Thoracic aorta (tissue), 2 donors: ENCODE measurements around the gene CTBP2. TPM values are rescaled to one million over a fixed set of nuclear protein-coding genes. Genes with fewer than 3 reads are reported as not detected.

Experiments used
- ATAC-seq: fragments of 150-250 bp; one replicate; pipeline ENCODE4 v1.8.0; 2017; ENCODE audit warnings: low read depth; ENCODE audit not compliant: insufficient number of reproducible peaks, low FRiP score
- DNase-seq: peaks from one replicate; pipeline ENCODE4 v3.0.0-alpha.2; 2020; ENCODE audit warnings: low spot score
- H3K27ac ChIP-seq, 2 donors: fragments of 200-600 bp; sonication (generic); 1 replicate in 1 of 2; 2 replicates in 1 of 2; pipeline ENCODE4 v1.5.1; 2016; ENCODE audit warnings: mild to moderate bottlenecking in 2 of 2, moderate library complexity in 2 of 2
- H3K27me3 ChIP-seq: fragments of 200-600 bp; sonication (generic); replicated peaks from 2 replicates; pipeline ENCODE4 v1.6.0; 2016; ENCODE audit warnings: mild to moderate bottlenecking; ENCODE audit not compliant: insufficient read depth
- H3K36me3 ChIP-seq: fragments of 200-600 bp; sonication (generic); one replicate; pipeline ENCODE4 v1.5.1; 2016
- H3K4me1 ChIP-seq, 2 donors: fragments of 200-600 bp; sonication (generic); 1 replicate in 1 of 2; 2 replicates in 1 of 2; pipeline versions ENCODE4 v1.5.1 to v1.6.0; 2016; ENCODE audit warnings: low read depth in 2 of 2, mild to moderate bottlenecking in 1 of 2; ENCODE audit not compliant: control insufficient read depth in 1 of 2
- H3K4me3 ChIP-seq: fragments of 200-600 bp; sonication (generic); 2 replicates; pipeline ENCODE4 v1.5.1; 2016; ENCODE audit warnings: mild to moderate bottlenecking
- H3K9me3 ChIP-seq: fragments of 200-600 bp; sonication (generic); 2 replicates; pipeline ENCODE4 v1.5.1; 2016
- total RNA-seq, 2 donors: library from RNA; depleted of rRNA; stranded (reverse); fragments of >200 nt; gene quantifications; one replicate each; pipeline versions ENCODE4 v1.1.0 to v1.2.3, GENCODE V29; 2016
- TF ChIP-seq, protein P1 (sequence below): fragments of 200-600 bp; sonication (generic); IDR thresholded peaks from one replicate; pipeline ENCODE4 v1.5.1; 2019; ENCODE audit warnings: antibody characterized with exemption

The CTBP2 gene
- total RNA-seq, 2 donors from 2014 or later, result 62.8 to 80.6 TPM

DNA sequence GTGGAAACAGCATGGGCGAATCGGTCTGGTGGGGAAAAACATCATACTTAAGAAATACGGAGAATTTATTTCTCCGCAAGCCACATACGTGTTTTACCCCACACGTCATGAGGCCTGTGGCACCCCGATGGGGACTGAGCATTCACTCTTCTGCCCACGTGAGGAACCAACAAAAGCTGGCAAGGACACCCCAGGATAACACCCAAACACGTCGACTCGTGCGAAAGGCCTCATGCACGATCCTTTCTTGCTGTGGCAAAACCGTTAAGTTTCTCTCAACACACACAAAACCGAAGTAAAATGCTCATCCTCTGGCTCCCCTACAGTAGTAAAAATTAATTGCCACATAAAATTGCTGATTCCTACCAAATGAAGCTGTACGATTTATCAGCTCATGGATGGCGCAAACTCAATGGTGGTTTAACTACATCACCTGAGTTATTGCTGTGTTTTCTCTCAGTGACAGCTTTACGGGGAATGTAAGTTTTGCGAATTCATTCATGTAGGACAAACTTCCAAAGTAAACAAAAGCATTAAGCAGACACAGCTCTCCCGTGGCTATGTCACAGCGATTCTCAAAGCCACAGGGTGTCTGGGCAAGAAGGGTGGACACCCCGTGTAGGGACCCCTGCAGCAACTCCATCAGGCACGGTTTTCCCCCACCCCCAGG is 97.0 kb downstream of the CTBP2 start:
- DNase-seq (no peak), ATAC-seq (no peak)
- Histone ChIP-seq H3K9me3 (no peaks in the 10 kb centered on the region), H3K4me1 (peaks cover 55 to 74% of the 10 kb centered on the region in 2 donors), H3K27me3 (no peaks in the 10 kb centered on the region), H3K4me3 (no peak overlapping the region), H3K27ac (peak overlapping the region; percentile 29 to 99), H3K36me3 (no peaks in the 10 kb centered on the region)
- TF ChIP-seq, protein P1, sequence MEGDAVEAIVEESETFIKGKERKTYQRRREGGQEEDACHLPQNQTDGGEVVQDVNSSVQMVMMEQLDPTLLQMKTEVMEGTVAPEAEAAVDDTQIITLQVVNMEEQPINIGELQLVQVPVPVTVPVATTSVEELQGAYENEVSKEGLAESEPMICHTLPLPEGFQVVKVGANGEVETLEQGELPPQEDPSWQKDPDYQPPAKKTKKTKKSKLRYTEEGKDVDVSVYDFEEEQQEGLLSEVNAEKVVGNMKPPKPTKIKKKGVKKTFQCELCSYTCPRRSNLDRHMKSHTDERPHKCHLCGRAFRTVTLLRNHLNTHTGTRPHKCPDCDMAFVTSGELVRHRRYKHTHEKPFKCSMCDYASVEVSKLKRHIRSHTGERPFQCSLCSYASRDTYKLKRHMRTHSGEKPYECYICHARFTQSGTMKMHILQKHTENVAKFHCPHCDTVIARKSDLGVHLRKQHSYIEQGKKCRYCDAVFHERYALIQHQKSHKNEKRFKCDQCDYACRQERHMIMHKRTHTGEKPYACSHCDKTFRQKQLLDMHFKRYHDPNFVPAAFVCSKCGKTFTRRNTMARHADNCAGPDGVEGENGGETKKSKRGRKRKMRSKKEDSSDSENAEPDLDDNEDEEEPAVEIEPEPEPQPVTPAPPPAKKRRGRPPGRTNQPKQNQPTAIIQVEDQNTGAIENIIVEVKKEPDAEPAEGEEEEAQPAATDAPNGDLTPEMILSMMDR, result no peak

DNA sequence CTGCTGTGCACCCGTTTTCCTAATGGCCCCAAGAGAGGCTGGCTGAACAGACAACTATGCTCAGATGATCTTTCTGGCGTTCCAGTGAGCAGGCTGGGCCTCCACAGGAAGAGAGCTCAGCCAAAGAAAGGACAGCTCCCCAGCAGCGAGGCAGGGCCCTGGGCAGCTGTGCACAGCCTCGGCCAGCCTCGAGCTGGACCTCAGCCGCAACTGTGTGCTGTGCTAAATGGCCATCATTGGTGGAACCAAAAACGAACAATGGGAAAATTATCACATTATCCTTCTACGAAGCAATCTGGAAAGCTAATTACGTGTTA is 97.5 kb downstream of the CTBP2 start:
- no peak for ATAC-seq
- TF ChIP-seq, protein P1, result no peak
- Histone ChIP-seq H3K36me3 (no peaks in the 10 kb centered on the region), H3K4me3 (no peak overlapping the region), H3K4me1 (peaks cover 60 to 75% of the 10 kb centered on the region in 2 donors), H3K27ac (peak overlapping the region; percentile 99), H3K9me3 (no peaks in the 10 kb centered on the region), H3K27me3 (no peaks in the 10 kb centered on the region)
- DNase-seq, result no peak

DNA sequence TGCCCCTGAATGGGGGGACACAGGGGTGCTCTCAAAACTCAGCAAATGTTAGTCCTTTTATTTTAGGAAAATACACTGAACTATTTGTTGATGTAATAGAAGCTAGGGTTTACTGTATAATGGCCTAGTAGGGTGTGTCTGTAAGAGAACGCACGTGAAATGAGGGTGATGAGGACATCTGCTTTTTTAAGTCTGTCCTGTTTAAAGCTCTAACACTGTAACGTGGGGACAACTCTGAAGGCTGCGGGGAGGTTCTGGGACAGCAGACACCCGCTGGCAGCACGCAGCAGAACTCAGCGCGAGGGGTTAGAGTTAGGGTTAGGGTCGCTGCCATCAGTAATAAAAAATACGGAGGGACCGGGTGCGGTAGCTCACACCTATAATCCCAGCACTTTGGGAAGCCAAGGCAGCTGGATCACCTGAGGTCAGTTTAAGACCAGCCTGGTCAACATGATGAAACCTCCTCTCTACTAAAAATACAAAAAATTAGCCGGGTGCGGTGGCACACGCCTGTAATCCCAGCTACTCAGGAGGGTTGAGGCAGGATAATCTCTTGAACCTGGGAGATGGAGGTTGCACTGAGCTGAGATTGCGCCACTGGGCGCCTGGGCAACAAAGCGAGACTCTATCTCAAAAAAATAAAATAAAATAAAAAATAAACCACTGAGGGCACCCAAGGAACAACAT is 98.0 kb downstream of the CTBP2 start:
- no peaks in the 10 kb centered on the region for H3K9me3 ChIP-seq
- no peak overlapping the region for H3K4me3 ChIP-seq
- no peaks in the 10 kb centered on the region for H3K27me3 ChIP-seq
- TF ChIP-seq, protein P1, result no peak
- H3K36me3 ChIP-seq, result no peaks in the 10 kb centered on the region
- H3K4me1 ChIP-seq, result peaks cover 63 to 79% of the 10 kb centered on the region in 2 donors
- ATAC-seq (no peak), DNase-seq (no peak)
- peak overlapping the region; percentile 99 for H3K27ac ChIP-seq

DNA sequence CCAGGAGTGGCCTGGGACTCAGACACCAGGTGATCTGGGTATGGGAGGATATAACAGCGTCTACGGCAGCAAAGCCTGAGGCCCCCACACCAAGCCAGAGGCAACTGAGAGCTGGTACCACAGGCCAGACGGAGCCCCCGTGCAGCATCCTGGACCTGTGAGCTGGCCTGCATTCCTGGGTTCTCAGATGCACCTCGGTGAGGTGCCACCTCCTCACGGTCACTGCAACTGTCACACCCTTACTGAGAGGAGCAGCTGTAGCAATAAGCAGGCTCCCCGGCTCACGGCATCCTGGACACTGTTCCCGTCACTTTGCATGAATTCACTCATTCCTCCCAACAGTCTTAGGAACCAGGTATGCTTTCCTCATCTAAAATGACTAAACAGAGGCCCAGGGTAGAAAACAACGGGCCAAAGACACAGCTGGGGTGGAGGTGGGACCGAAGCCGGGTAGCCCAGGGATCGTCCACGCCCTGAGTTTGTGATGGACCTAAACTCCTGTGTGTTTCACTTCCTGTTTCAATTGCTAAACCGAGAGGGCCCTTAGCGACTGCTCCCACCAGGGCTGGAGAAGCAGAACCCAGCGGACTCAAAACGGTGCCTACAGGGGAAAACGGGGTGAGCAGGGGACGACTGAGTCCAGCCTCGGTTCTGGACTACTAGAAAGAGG is 98.7 kb downstream of the CTBP2 start:
- Histone ChIP-seq H3K36me3 (no peaks in the 10 kb centered on the region), H3K4me1 (peaks cover 69 to 85% of the 10 kb centered on the region in 2 donors), H3K27ac (peak overlapping the region; percentile 99), H3K4me3 (peak overlapping the region; percentile 48), H3K9me3 (no peaks in the 10 kb centered on the region), H3K27me3 (no peaks in the 10 kb centered on the region)
- DNase-seq (no peak), ATAC-seq (no peak)
- TF ChIP-seq, protein P1, result no peak

DNA sequence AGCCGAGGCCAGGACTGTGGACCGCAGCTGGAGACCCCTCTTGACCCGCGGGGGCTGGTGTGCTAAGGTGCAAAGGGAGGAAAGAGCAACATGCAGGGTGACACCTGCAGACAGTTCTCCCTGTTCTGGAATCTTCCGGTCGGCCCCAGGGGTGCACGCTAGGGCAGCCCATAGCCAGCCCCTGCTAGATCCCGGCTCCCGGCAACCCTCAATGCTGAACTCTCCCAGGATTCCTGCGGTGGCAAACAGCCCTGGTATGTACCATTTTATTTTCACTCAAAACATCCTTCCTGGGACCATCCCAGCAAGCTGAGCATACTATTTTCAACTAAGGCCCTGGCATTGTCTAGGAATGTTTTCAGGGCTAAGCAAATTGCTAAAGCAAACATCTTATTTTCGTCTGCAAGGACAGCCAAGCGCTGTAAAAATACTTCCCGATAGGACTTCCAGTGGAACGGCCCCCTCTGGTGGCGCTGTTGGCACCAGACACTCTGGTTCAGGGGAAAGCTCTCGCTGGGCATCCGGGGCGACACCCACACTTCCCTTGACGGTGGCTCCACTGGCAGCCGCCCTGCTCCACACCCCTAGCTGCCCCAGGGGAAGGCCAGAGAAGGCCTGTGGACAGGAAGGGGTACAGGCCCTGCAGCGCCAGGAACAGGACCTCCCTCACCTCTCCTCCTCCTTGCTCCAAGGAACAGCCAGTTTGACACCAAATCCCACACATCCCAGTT is 99.4 kb downstream of the CTBP2 start:
- no peaks in the 10 kb centered on the region for H3K9me3 ChIP-seq
- no peaks in the 10 kb centered on the region for H3K27me3 ChIP-seq
- peak overlapping the region; percentile 60 for H3K4me3 ChIP-seq
- DNase-seq (peak; percentile 62), ATAC-seq (peak; percentile 68)
- peak overlapping the region; percentile 99 for H3K27ac ChIP-seq
- H3K4me1 ChIP-seq, result peaks cover 76 to 92% of the 10 kb centered on the region in 2 donors
- TF ChIP-seq, protein P1, result peak; percentile 83
- H3K36me3 ChIP-seq, result no peaks in the 10 kb centered on the region
